ENCODE measurements around the gene ZNF155.

- TF ChIP-seq CTCF (IDR thresholded peaks at IDR 0.05): no peak
- no peak for TF ChIP-seq POLR2A (IDR thresholded peaks at IDR 0.05)
Observed at GRCh38 chr19:43956827-43957226, 27.2 kb upstream of the ZNF155 start.
